GM18502 (cell line): ENCODE data around the gene ITPR2.

Experiments used
- ATAC-seq: cut with Tn5 transposase; IDR thresholded peaks from one replicate; pipeline ENCODE4 v1.9.1; 2021; ENCODE audit warnings: mild to moderate bottlenecking; ENCODE audit not compliant: unreplicated experiment, poor library complexity

The ITPR2 gene

GRCh38 chr12:26297396-26298070 lies 535.5 kb downstream of the ITPR2 start:
- ATAC-seq: no peak

- ATAC-seq: no peak
Observed at GRCh38 chr12:26295001-26295400, 538.0 kb downstream of the ITPR2 start.

GRCh38 chr12:26293612-26294011 lies 539.4 kb downstream of the ITPR2 start:
- ATAC-seq: no peak

- no peak for ATAC-seq
Observed at GRCh38 chr12:26292596-26292995, 540.4 kb downstream of the ITPR2 start.

- ATAC-seq: no peak
Observed at GRCh38 chr12:26290565-26290964, 542.4 kb downstream of the ITPR2 start.

GRCh38 chr12:26287671-26288381 lies 545.2 kb downstream of the ITPR2 start:
- no peak for ATAC-seq
